COR-L47 (cell line): ENCODE results near the gene SLC16A5.
"Not testable (repeated sequence)": the region's sequence is repeated elsewhere in the genome, so short reads cannot be mapped to it uniquely, and the experiment has no call there.

Experiments
- DNase-seq: peaks from one replicate; lab custom pipeline; 2025; lab: John Stamatoyannopoulos, UW

The SLC16A5 gene

DNA sequence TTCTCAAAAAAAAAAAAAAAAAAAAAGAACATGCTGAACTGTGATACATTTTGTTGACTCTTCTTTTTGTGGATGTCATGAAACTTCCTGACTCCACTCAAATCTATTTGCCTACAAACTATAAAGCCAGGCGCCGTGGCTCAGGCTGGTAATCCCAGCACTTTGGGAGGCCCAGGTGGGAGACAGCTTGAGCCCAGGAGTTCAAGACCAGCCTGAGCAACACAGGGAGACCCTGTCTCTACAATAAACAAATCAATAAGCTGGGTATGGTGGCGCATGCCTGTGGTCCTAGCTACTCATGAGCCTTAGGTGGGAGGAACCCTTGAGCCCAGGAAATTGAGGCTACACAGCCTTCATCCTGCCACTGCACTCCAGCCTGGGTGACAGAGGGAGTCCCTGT, 45.2 kb downstream of the SLC16A5 start:
- no peak for DNase-seq

DNA sequence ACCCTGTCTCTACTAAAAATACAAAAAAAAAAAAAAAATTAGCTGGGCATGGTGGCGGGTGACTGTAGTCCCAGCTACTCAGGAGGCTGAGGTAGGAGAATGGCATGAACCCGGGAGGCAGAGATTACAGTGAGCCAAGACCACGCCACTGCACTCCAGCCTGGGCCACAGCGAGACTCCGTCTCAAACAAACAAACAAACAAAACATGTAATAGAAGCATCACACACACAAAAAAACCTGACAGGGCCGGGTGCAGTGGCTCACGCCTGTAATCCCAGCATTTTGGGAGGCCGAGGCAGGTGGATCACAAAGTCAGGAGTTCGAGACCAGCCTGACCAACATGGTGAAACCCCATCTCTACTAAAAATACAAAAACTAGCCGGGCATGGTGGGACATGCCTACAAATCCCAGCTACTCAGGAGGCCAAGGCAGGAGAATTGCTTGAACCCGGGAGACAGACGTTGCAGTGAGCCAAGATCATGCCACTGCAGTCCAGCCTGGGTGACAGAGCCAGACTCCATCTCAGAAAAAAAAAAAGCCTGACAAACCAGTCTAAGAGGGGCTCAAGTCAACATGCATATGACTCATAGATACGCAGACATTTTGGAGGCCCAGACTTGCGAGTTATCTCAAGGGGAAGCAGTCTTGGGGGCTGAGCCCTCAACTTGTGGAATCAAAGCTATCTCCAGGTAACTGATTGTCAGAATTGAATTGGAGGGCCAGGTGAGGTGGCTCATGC, 46.0 kb downstream of the SLC16A5 start:
- not testable (repeated sequence) for DNase-seq

DNA sequence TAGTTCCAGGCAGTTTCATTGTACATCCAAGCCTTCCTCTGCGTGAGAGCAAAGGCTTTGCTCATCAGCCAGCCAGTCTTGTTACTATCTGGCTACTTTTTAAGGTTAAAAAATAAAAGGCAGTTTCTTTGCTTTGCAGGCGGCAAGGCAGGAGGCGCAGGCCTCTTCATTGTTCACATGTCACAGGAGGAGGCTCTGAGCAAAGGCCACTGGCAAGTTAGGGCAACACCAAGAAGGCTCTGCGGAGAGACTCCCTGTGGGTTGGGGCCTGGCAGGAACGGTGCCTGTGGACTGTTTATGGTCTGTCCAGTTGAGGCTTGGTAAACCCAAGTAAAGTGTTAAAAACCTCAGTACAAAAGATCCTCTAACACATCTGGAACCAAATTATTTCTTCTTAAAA, 47.7 kb downstream of the SLC16A5 start:
- no peak for DNase-seq

DNA sequence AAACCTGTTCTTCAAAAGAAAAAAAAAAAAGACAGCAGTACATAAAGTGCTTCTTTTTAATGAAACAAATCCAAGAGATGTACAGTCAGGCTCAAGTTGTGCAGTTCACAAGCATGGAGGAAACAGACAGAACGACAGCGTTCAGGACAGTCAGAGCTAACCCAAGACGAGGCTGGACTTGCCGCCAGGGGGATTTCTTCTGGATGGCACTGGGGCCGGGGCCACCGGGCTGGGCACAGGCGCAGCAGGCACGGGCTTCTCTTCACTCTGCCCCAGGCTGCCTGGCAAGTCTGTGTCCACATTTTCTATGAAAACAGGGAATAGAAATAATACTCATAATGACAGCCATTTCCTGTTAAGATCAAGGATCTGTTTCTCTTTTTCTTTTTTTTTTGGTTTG, 48.2 kb downstream of the SLC16A5 start:
- no peak for DNase-seq

DNA sequence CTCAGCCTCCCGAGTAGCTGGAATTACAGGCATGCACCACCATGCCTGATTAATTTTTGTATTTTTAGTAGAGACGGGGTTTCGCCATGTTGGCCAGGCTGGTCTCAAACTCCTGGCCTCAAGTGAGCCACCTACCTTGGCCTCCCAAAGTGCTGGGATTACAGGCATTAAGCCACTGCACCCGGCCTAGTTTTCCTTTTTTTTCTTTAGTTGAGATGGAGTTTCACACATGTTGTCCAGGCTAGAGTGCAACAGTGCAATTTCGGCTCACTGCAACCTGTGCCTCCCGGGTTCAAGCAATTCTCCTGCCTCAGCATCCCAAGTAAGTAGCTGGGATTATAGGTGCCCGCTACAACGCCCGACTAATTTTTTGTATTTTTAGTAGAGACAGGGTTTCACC, 50.0 kb downstream of the SLC16A5 start:
- not testable (repeated sequence) for DNase-seq

DNA sequence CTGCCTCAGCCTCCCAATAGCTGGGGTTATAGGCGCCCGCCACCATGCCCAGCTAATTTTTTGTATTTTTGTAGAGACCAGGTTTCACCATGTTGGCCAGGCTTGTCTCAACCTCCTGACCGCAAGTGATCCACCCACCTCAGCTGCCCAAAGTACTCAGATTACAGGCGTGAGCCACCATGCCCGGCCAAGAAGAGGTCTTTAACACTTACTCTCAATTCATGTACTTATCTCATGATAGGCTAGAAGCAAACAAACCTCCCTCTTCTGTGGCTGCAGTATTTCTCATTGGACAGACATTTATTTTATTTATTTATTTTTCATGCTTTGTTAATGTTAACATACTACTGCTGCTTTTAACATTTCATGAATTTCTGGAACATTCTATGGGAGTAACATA, 50.8 kb downstream of the SLC16A5 start:
- no peak for DNase-seq

DNA sequence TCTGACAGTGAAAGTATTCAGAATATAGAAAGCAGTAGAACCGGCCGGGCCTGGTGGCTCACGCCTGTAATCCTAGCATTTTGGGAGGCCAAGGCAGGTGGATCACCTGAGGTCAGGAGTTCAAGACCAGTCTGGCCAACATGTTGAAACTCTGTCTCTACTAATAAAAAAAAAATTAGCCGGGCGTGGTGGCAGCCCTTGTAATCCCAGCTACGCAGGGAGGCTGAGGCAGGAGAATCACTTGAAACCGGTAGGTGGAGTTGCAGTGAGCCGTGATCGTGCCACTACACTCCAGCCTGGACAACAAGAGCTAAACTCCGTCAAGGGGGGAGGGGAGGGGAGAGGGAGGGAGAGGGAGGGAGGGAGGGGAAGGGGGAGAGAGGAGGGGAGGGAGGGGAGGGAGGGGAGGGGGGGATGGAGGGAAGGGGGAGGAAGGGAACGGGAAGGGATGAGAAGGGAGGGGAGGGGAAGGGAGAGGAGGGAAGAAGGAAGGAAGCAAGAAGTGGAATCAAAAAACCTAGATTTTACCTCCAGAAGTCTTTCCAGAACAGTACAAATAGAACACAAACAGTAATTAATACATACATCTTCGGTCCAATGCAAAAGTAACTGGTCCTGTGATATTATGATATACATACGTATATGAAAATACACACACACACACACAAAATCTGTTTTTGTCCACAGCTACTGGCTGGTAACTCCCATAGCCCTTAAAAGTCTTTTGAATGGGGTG, 54.6 kb downstream of the SLC16A5 start:
- DNase-seq, result no peak

DNA sequence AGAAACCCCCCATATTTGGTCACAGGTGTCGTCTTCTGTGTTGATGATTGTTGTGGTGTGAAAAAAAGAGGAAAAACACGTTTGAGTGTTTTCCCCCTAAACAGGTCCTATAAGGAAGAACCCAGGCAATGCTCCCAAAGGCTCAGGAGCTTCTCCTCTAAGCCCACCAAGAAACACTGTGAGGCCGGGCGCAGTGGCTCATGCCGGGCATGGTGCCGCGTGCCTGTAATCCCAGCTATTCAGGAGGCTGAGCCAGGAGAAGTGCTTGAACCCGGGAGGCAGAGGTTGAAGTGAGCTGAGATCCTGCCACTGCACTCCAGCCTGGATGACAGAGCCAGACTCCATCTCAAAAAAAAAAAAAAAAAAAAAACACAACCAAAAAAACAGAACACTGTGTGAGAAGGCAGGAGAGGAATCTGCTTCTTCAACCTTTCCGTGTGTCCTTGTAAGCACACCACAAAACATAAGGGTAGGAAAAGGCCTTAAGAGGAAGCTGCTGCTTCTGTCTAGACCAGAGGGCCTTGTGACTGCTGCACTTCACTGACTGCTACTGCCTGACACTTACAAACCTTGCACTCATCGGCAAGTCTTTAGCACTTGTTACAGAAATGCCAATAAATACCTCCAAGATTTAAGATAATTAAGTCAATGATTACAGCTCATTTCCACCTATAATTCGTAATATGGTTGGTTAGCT, 57.2 kb downstream of the SLC16A5 start:
- DNase-seq, result no peak

DNA sequence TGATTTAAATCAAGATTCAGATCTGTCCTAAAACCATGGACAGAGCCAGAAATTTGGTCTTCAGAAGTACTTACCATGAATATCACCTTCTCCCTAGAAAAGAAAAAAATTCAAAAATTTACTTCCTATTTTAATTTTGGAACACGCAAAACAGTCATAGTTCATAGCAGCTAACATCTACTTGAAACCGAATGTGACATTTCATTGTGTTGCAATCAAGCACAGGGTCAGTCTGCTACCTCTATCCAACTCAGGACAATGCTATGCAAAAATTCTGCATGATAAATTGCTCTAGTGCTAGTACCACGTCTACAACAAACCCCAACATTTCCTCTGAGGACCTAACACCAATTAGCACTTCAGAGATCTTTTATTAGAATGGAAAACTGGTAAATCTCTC, 58.8 kb downstream of the SLC16A5 start:
- no peak for DNase-seq

DNA sequence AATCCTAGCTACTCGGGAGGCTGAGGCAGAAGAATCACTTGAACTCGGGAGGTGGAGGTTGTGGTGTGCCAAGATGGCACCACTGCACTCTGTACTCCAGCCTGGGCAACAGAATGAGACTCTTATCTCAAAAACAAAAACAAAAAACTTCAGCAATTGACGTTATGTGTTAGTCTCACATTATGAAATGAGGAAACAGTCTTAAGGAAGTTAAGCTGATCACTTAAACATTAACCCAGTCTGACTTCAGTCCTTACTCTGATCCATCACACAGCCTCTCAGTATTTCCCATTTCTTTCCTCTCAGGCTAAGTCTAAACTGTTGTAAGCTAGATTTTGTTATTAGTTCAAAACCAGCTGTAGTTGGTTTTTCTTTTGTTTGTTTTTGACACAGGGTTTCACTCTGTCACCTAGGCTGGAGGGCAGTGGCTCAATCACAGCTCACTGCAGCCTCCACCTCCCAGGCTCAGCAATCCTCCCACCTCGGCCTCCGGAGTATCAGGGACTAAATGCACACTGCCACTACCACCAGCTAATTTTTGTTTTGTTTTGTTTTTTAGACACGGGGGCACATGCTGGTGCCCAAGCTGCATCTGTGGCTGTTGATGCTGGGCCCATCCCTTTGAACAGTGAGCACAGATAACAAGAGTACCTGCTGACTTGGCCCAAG, 60.3 kb downstream of the SLC16A5 start:
- no peak for DNase-seq

DNA sequence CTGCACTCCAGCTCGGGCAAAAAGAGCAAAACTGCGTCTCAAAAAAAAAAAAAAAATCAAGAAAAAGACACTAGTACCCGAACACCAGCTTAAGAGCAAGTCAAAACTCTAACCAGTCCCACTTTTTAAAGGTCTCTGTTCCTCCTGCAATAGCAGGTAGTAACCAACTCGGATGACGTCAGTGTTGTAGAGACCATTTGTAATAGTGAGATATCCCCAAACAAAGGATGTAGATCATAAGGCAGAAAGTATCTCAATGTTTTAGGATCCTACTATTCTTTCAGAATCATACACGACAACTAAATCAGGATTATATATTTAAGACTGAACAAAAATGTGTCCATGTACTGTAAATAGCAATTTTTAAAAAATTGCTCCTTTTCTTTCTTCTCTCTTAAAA, 64.2 kb downstream of the SLC16A5 start:
- DNase-seq, result peak; percentile 51

DNA sequence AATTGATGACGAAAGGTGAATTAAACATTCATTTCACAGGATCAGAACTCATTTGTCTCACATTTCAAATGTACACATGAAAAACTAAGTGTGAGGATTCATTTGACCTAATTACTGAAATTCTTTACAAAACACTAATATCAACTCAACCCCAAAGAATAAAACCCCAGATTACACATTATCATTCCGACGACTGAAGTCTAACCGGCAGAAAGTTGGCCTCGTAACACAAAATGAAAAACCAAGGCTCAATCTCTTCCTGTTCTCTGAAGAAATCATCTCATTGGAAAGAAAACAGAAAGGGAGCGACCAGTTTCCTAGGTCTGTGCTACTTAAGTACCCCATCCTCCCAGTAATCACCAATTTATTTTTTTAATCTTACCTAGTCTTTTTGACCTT, 64.8 kb downstream of the SLC16A5 start:
- no peak for DNase-seq

DNA sequence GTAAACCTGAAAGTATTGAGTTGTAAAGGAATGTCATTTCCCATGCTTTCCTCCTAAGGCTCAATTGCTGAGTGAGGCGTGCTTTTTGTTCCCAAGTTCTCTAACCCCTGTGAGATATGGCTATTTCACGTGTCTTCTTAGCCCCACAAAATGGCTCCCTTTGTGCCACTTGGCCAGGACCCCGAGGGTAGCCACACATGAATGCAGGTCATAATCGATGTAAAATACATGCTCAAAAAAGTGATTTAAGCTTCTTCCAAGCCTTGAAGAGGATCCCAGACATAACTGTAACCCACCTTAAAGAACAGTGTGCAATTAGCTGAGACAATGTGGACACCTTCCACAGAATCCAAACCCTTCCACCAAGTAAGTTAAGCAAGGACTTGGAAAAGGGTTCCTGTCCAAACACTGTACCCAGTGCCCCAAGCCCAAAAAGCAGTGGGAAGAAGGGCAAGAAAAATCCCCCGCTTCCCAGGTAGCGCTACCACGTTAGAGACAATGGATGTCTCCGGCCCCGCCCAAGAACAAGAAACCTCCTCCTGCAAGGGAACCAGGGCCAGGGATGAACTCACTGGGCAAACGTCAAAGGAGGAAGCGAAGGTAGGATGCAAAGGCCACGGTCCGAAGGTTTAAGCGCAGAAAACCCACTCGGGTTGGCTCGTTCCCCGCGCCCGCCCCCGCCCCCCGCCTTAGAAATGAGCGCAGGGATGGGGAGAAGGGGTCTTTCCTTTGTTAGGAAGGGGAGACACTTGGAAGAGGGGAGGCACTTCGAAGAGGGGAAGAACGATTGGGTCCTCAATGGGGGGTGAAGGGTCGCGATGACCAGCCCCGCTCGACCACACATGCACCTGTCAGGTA, 65.4 kb downstream of the SLC16A5 start:
- DNase-seq, result peak; percentile 44

DNA sequence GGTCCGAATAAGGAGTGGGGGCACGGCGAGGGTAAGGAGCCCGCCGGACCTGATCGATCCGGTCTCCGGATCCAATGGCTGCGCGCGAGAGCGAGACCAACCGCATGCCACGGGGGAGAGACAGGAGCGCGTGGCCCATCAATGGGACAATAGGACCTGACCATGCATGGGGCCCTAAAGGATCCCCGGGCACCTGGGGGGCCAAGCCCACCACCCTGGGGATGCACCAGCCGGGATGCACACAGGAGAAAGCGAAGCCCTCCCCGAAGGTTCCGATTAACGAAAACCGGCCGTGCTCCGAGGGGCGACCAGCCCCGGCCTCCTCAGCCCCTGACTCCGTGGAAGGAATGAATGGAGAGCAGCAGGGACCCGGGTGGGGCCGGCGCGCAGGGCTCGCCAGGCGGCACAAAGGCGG, 66.0 kb downstream of the SLC16A5 start:
- DNase-seq, result peak; percentile 48

DNA sequence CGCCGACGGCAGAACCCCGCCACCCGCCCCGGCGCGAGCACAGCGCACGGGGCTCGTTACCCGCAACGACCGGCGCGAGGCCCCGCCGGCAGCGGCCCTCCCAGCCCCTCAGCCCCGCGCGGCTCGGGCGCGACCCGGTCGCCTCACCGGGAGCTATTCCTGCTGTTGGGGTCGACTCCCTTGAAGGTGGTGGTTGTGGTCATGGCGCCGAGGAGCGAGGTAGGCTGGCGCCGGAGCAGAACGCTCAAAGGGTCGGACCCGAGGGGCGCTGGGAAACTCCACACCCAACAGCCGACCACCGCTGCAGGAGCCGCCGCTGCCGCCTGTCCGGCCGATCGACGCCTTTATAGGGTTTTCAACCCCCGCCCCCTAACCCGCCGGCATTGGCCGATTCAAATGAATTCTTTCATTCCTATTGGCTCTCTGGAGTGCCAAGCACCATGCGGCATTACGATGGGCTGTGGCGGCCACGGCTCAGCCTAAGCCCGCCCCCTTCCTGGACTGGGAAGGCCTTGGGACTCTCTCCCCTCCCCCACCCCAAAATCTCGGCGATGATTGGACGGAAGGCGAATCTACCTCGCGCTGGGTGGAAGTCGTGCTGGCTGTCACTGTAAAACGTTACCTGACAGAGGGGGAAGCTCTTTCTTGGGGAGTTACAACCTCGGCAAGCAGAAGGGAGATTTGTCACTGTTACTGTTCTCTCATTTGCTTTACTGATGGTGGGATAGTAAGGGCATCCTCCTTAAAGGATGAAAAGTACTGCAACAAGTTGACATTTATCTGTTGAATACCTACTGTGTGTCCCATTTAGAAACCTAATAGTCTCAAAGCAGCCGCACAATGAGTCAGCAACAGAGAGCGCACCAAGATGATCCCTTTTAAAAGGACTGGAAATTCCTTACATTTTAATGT, 66.7 kb downstream of the SLC16A5 start, which contains the start of gene JPT1:
JPT1 (minus strand) TSS at position 318 of the 912 bp plus-strand sequence; CDS start at position 203, 115 bp downstream.
- peak; percentile 99 for DNase-seq

DNA sequence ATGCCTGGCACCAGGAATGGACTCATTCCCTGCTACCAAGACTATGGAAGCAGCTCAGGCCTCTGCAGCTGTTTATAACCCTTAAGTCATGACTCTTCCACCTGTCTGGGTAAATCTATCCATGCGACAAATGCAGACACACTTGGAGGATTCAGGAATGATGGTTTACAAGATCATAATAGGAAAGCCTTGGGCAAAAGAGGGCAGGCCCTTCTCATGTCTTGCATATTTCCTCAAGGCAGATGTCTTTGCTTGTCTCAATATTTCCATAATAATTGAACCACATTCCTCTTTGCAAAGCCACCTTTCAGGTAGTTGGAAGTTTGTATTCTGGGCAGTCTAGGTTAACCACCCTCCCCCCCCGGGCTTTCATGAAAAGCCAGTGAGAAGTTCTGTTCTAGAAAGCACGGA, 67.4 kb downstream of the SLC16A5 start:
- DNase-seq, result no peak
